Activated B cell treated with CpG ODN at 0.5 μM for 24 hours (primary cell): Measurements from ENCODE around the gene POLR1H. TPM values are rescaled to one million over a fixed set of nuclear protein-coding genes. Genes with fewer than 3 reads are reported as not detected.

Experiments used
- ATAC-seq: fragments of 200-7000 bp; cut with Tn5 transposase; one replicate; pipeline ENCODE4 v1.10.0; 2021; ENCODE audit warnings: low read depth, mild to moderate bottlenecking, moderate library complexity
- CTCF ChIA-PET: fragments of 350-600 bp; sonication (Branson Sonifier 250); formaldehyde crosslinking; loops from one replicate; lab custom pipeline; 2021; ENCODE audit warnings: antibody characterized with exemption; lab: Charles Lee
- POLR2A ChIA-PET: fragments of 350-600 bp; sonication (Branson Sonifier 250); formaldehyde crosslinking; loops from one replicate; lab custom pipeline; 2021; ENCODE audit warnings: antibody characterized with exemption; lab: Charles Lee
- DNase-seq: peaks from one replicate; pipeline ENCODE4 v3.0.0; 2022
- H3K27ac Mint-ChIP-seq: one replicate; pipeline ENCODE4 v1.8.0; 2020; ENCODE audit warnings: mixed read lengths
- H3K27me3 Mint-ChIP-seq: one replicate; pipeline ENCODE4 v1.8.0; 2021; ENCODE audit warnings: mixed read lengths
- H3K36me3 Mint-ChIP-seq: one replicate; pipeline ENCODE4 v1.8.0; 2021; ENCODE audit warnings: low read depth, mixed read lengths
- H3K4me1 Mint-ChIP-seq: one replicate; pipeline ENCODE4 v1.8.0; 2021; ENCODE audit warnings: mixed read lengths
- H3K4me3 Mint-ChIP-seq: one replicate; pipeline ENCODE4 v1.8.0; 2020; ENCODE audit warnings: mild to moderate bottlenecking, mixed read lengths
- H3K9me3 Mint-ChIP-seq: one replicate; pipeline ENCODE4 v1.8.0; 2020; ENCODE audit warnings: mixed read lengths
- CTCF ChIP-seq: fragments of 200-600 bp; IDR thresholded peaks from one replicate; pipeline ENCODE4 v1.8.0; 2022; ENCODE audit warnings: antibody characterized with exemption, mild to moderate bottlenecking
- intact Hi-C: fragments of 100-400 bp; cut with micrococcal nuclease; formaldehyde crosslinking; loops from one replicate; pipeline ENCODE4 v1.15.1; 2024
- total RNA-seq: library from RNA; stranded (reverse); gene quantifications from 2 replicates; pipeline ENCODE4 v1.2.3, GENCODE V29; 2022

POLR1H gene
- total RNA-seq, 1 donor from 2014 or later, result 44.1 TPM

- intact Hi-C loops, result no loop called here
- Mint-ChIP-seq H3K27me3 (no peaks in the 10 kb centered on the region), H3K4me3 (no peak overlapping the region), H3K9me3 (no peaks in the 10 kb centered on the region), H3K27ac (no peak overlapping the region), H3K4me1 (no peaks in the 10 kb centered on the region), H3K36me3 (peaks cover 24% of the 10 kb centered on the region)
- CTCF ChIA-PET, result interaction anchor here (2.1 kb wide), 1 partner anchor 188 kb away, joined by 8 read pairs; no protein-coding TSS in a partner anchor
- TF ChIP-seq CTCF, result no peak
- ATAC-seq, result no peak
- POLR2A ChIA-PET, result no interaction called here
- no peak for DNase-seq
Measured at GRCh38 chr6:30035784-30036183, 25.3 kb upstream of the POLR1H start.

- Mint-ChIP-seq H3K27ac (no peak overlapping the region), H3K36me3 (peaks cover 25% of the 10 kb centered on the region), H3K9me3 (no peaks in the 10 kb centered on the region), H3K4me1 (no peaks in the 10 kb centered on the region), H3K4me3 (no peak overlapping the region), H3K27me3 (no peaks in the 10 kb centered on the region)
- intact Hi-C loops, result no loop called here
- no peak for DNase-seq
- POLR2A ChIA-PET, result no interaction called here
- no peak for ATAC-seq
- TF ChIP-seq CTCF, result no peak
- CTCF ChIA-PET, result interaction anchor here (0.9 to 2.1 kb wide), 5 partner anchors 10 to 189 kb away, joined by 3 to 8 read pairs (median 4); no protein-coding TSS in a partner anchor
Measured at GRCh38 chr6:30037182-30037788, 23.8 kb upstream of the POLR1H start.

- DNase-seq (no peak), ATAC-seq (no peak)
- Mint-ChIP-seq H3K4me3 (no peak overlapping the region), H3K27ac (no peak overlapping the region), H3K4me1 (no peaks in the 10 kb centered on the region), H3K27me3 (no peaks in the 10 kb centered on the region), H3K36me3 (peaks cover 5% of the 10 kb centered on the region), H3K9me3 (no peaks in the 10 kb centered on the region)
- TF ChIP-seq CTCF, result no peak
- ChIA-PET POLR2A (no interaction called here), CTCF (no interaction called here)
- intact Hi-C loops, result no loop called here
Measured at GRCh38 chr6:30041221-30041620, 19.8 kb upstream of the POLR1H start.

GRCh38 chr6:30041821-30042220, 19.2 kb upstream of the POLR1H start:
- intact Hi-C loops, result no loop called here
- DNase-seq (no peak), ATAC-seq (no peak)
- H3K27ac Mint-ChIP-seq, result no peak overlapping the region
- ChIA-PET CTCF (no interaction called here), POLR2A (no interaction called here)
- H3K9me3 Mint-ChIP-seq, result no peaks in the 10 kb centered on the region
- no peaks in the 10 kb centered on the region for H3K4me1 Mint-ChIP-seq
- TF ChIP-seq CTCF, result no peak
- no peaks in the 10 kb centered on the region for H3K27me3 Mint-ChIP-seq
- H3K36me3 Mint-ChIP-seq, result peaks cover 4% of the 10 kb centered on the region
- no peak overlapping the region for H3K4me3 Mint-ChIP-seq

- Mint-ChIP-seq H3K27ac (no peak overlapping the region), H3K9me3 (no peaks in the 10 kb centered on the region), H3K4me3 (no peak overlapping the region), H3K4me1 (peaks cover 2% of the 10 kb centered on the region), H3K27me3 (no peaks in the 10 kb centered on the region), H3K36me3 (peaks cover 4% of the 10 kb centered on the region)
- intact Hi-C loops, result no loop called here
- ATAC-seq, result no peak
- TF ChIP-seq CTCF, result no peak
- ChIA-PET POLR2A (no interaction called here), CTCF (no interaction called here)
- no peak for DNase-seq
Measured at GRCh38 chr6:30042476-30042875, 18.6 kb upstream of the POLR1H start.
